GM12878 (cell line): ENCODE measurements around the gene CD63. TPM values are rescaled to one million over a fixed set of nuclear protein-coding genes. Genes with fewer than 3 reads are reported as not detected.

ENCODE experiments used
- ATAC-seq: fragments of 200-7000 bp; cut with Tn5 transposase; 3 replicates; pipeline ENCODE4 v1.9.1; 2020; ENCODE audit warnings: mild to moderate bottlenecking, moderate library complexity
- BruUV-seq: library from RNA; stranded (reverse); fragments of 400-500 nt; replicated peaks from 2 replicates; lab custom pipeline; 2021; lab: Mats Ljungman, UMichigan
- CTCF ChIA-PET: fragments of 300-600 bp; sonication (Branson Sonifier 250); formaldehyde crosslinking; extraction: SDS; loops from one replicate; lab custom pipeline; 2021; ENCODE audit warnings: inconsistent platforms; lab: Yijun Ruan, JAX
- POLR2A ChIA-PET: fragments of 350-600 bp; formaldehyde crosslinking; extraction: SDS; loops from one replicate; lab custom pipeline; 2021; ENCODE audit warnings: inconsistent platforms; lab: Charles Lee
- RAD21 ChIA-PET: fragments of 300-600 bp; sonication (Branson Sonifier 250); formaldehyde crosslinking; loops from one replicate; lab custom pipeline; 2023; ENCODE audit warnings: antibody characterized with exemption; ENCODE audit not compliant: unreplicated experiment; lab: Charles Lee
- SMC1A ChIA-PET: fragments of 300-600 bp; sonication (Branson Sonifier 250); formaldehyde crosslinking; loops from one replicate; lab custom pipeline; 2023; ENCODE audit not compliant: unreplicated experiment, uncharacterized antibody; lab: Charles Lee
- DNase-seq: peaks from one replicate; pipeline ENCODE4 v3.0.0-alpha.2; 2011; ENCODE audit warnings: low read depth, low spot score
- FAIRE-seq: peaks from 3 replicates; lab custom pipeline; 2011; peaks lifted over from hg19 to GRCh38; lab: Jason Lieb, UNC
- H2AFZ ChIP-seq: 2 replicates; pipeline ENCODE4 v1.6.0; 2011; ENCODE audit warnings: low read depth, low read length, control low read depth; ENCODE audit not compliant: control insufficient read depth
- H3K27ac ChIP-seq: 2 replicates; pipeline ENCODE4 v1.5.1; 2011; ENCODE audit warnings: control low read depth; ENCODE audit not compliant: control insufficient read depth, insufficient read depth
- H3K27me3 ChIP-seq, 2 experiments: replicated peaks in 1 of 2; 2 replicates each; pipeline versions ENCODE4 v1.6.0 to v1.6.1; 2011; ENCODE audit warnings: low read length in 1 of 2; ENCODE audit not compliant: control insufficient read depth in 2 of 2, insufficient read depth in 2 of 2
- H3K36me3 ChIP-seq, 2 experiments: 2 replicates each; pipeline ENCODE4 v1.5.1; 2011; ENCODE audit warnings: low read length in 1 of 2; ENCODE audit not compliant: control insufficient read depth in 2 of 2, insufficient read depth in 2 of 2
- H3K4me1 ChIP-seq: 2 replicates; pipeline ENCODE4 v1.6.1; 2011; ENCODE audit warnings: mild to moderate bottlenecking, low read length, moderate library complexity, mixed read lengths; ENCODE audit not compliant: control insufficient read depth, insufficient read depth
- H3K4me2 ChIP-seq: 2 replicates; pipeline ENCODE4 v1.6.0; 2011; ENCODE audit warnings: control low read depth; ENCODE audit not compliant: control insufficient read depth, insufficient read depth
- H3K4me3 ChIP-seq: fragments of 200-600 bp; sonication (generic); 2 replicates; pipeline ENCODE4 v1.5.1; 2016
- H3K79me2 ChIP-seq: 2 replicates; pipeline ENCODE4 v1.6.0; 2011; ENCODE audit warnings: low read length; ENCODE audit not compliant: control insufficient read depth, insufficient read depth
- H3K9ac ChIP-seq: 2 replicates; pipeline ENCODE4 v1.8.0; 2011; ENCODE audit warnings: low read length, control low read depth, mixed read lengths; ENCODE audit not compliant: control insufficient read depth, insufficient read depth
- H3K9me3 ChIP-seq: replicated peaks from 3 replicates; pipeline ENCODE4 v1.5.1; 2011; ENCODE audit warnings: mild to moderate bottlenecking, low read length; ENCODE audit not compliant: control insufficient read depth, insufficient read depth
- H4K20me1 ChIP-seq: 2 replicates; pipeline ENCODE4 v1.6.0; 2011; ENCODE audit not compliant: control insufficient read depth, insufficient read depth
- CREM ChIP-seq: IDR thresholded peaks from 2 replicates; pipeline ENCODE4 v1.6.1; 2014; ENCODE audit warnings: antibody characterized with exemption, low read depth
- PRDM15 ChIP-seq: fragments of 450-650 bp; formaldehyde crosslinking; IDR thresholded peaks from 2 replicates; pipeline ENCODE4 v1.4.0; 2020; ENCODE audit warnings: mild to moderate bottlenecking, moderate library complexity
- REST ChIP-seq: IDR thresholded peaks from 2 replicates; pipeline ENCODE4 v1.6.1; 2012; ENCODE audit warnings: mild to moderate bottlenecking, low read depth, low read length
- SP1 ChIP-seq: IDR thresholded peaks from one replicate; pipeline ENCODE4 v1.6.1; 2011; ENCODE audit warnings: low read depth, low read length
- ZNF274 ChIP-seq: IDR thresholded peaks from one replicate; pipeline ENCODE4 v1.8.0; 2011; ENCODE audit not compliant: insufficient read length, insufficient read depth
- ZNF622 ChIP-seq: fragments of 450-650 bp; IDR thresholded peaks from 2 replicates; pipeline ENCODE4 v1.6.1; 2017; ENCODE audit warnings: mild to moderate bottlenecking, inconsistent platforms
- WGBS: methylation state at CpG from one replicate; pipeline ENCODE4 v1.1.6; 2016; ENCODE audit warnings: low lambda C conversion rate; ENCODE audit not compliant: insufficient replicate concordance, insufficient coverage; ENCODE audit errors: missing lambda C conversion rate; 5-methylcytosine and 5-hydroxymethylcytosine counted together
- in situ Hi-C: fragments of 300-500 bp; cut with MboI; formaldehyde crosslinking; loops from 9 replicates; pipeline ENCODE4 v1.14.3; 2018; ENCODE audit warnings: mixed read lengths
- intact Hi-C: fragments of 100-400 bp; cut with micrococcal nuclease; formaldehyde crosslinking; loops from one replicate; pipeline ENCODE4 v1.14.2; 2022; ENCODE audit not compliant: unreplicated experiment
- polyA plus RNA-seq, 11 experiments: library from polyadenylated mRNA; depleted of rRNA in 4 of 11; unstranded in 6 of 11; stranded (reverse) in 5 of 11; fragments of >200 nt; fragmentation: Nextera tagmentation in 4 of 11; fragmentation: Illumina TruSeq in 1 of 11; extraction: Ambion mirVana in 4 of 11; extraction: Trizol in 1 of 11; gene quantifications; 1 replicate in 1 of 11; 2 replicates in 10 of 11; pipeline versions ENCODE4 v1.2.1 to v1.2.3, GENCODE V29; 2011 to 2016; ENCODE audit warnings: inconsistent platforms in 2 of 11, missing spikeins in 2 of 11, low read depth in 1 of 11
- total RNA-seq, 4 experiments: library from RNA; depleted of rRNA in 3 of 4; stranded (reverse); fragments of >200 nt in 3 of 4; fragmentation: Illumina TruSeq in 1 of 4; extraction: Trizol in 1 of 4; gene quantifications; 2 replicates each; pipeline versions ENCODE4 v1.2.1 to v1.2.3, GENCODE V29; 2013 to 2021

CD63 gene
- total and polyA plus RNA-seq, 10 of the 15 experiments (the other 5 are each of a cell fraction or from before 2014, with no cell fraction given), result 147 to 220 (median 183) TPM

GRCh38 chr12:55676707-55677106 lies 52.1 kb downstream of the CD63 start:
- 91% methylated on average over 6 of the region's 6 CpGs for WGBS
- H3K27me3 ChIP-seq, result no peaks in the 10 kb centered on the region
- H2AFZ ChIP-seq, result no peak overlapping the region
- FAIRE-seq, result no peak
- H4K20me1 ChIP-seq, result no peaks in the 10 kb centered on the region
- H3K4me2 ChIP-seq, result no peak overlapping the region
- no peak overlapping the region for H3K9ac ChIP-seq
- SMC1A ChIA-PET, result interaction anchor here (0.7 to 1.8 kb wide), 2 partner anchors 20 to 62 kb away, joined by 3 to 5 read pairs; no protein-coding TSS in a partner anchor
- TF ChIP-seq PRDM15 (CRISPR knock-in tag) (no peak), ZNF274 (no peak), ZNF622 (no peak), REST (no peak), SP1 (no peak), CREM (no peak)
- TF ChIP-seq, all 136 proteins: peak for 0
- Histone ChIP-seq H3K36me3 (no peaks in the 10 kb centered on the region), H3K4me3 (no peak overlapping the region), H3K4me1 (peaks cover 15% of the 10 kb centered on the region), H3K79me2 (no peaks in the 10 kb centered on the region), H3K27ac (no peak overlapping the region), H3K9me3 (no peaks in the 10 kb centered on the region)
- intact Hi-C loops, result no loop called here
- ChIA-PET POLR2A (interaction anchor here (0.6 kb wide), 1 partner anchor 41 kb away, joined by 3 read pairs; no protein-coding TSS in a partner anchor), CTCF (interaction anchor here (0.8 to 2.1 kb wide), 4 partner anchors 15 to 31 kb away, joined by 3 to 10 read pairs (median 5); no protein-coding TSS in a partner anchor), RAD21 (no interaction called here)
- in situ Hi-C loops, result no loop called here
- no TSS peak for BruUV-seq
- no peak for ATAC-seq
- no peak for DNase-seq
